IMR-90 (cell line): ENCODE results near the gene C1GALT1. TPM values are rescaled to one million over a fixed set of nuclear protein-coding genes. Genes with fewer than 3 reads are reported as not detected.
"Not testable (repeated sequence)": the region's sequence is repeated elsewhere in the genome, so short reads cannot be mapped to it uniquely, and the experiment has no call there.

Experiments used
- ATAC-seq: fragments of 200-7000 bp; cut with Tn5 transposase; 2 replicates; pipeline ENCODE4 v1.9.1; 2020; ENCODE audit warnings: low read depth, mild to moderate bottlenecking, moderate library complexity
- BruUV-seq: library from RNA; stranded (reverse); fragments of 400-500 nt; replicated peaks from 2 replicates; lab custom pipeline; 2021; lab: Mats Ljungman, UMichigan
- CTCF ChIA-PET: fragments of 300-600 bp; formaldehyde crosslinking; extraction: SDS; loops from one replicate; lab custom pipeline; 2021; ENCODE audit warnings: antibody characterized with exemption; lab: Yijun Ruan, JAX
- POLR2A ChIA-PET: fragments of 300-600 bp; sonication (Branson Sonifier 250); formaldehyde crosslinking; loops from one replicate; lab custom pipeline; 2022; ENCODE audit warnings: antibody characterized with exemption; ENCODE audit not compliant: unreplicated experiment; lab: Charles Lee
- DNase-seq: peaks from one replicate; pipeline ENCODE4 v3.0.0; 2013
- H2AFZ ChIP-seq: replicated peaks from 2 replicates; pipeline ENCODE3; 2013; ENCODE audit warnings: low read length, mild to moderate bottlenecking; ENCODE audit not compliant: poor library complexity
- H2AK5ac ChIP-seq: 2 replicates; pipeline ENCODE4 v1.6.1; 2013; ENCODE audit warnings: low read depth, low read length, inconsistent platforms
- H2AK9ac ChIP-seq: replicated peaks from 2 replicates; pipeline ENCODE3; 2013; ENCODE audit warnings: mild to moderate bottlenecking, low read depth, low read length, moderate library complexity; ENCODE audit not compliant: poor library complexity
- H2BK120ac ChIP-seq: 2 replicates; pipeline ENCODE4 v1.6.1; 2013; ENCODE audit warnings: low read depth, low read length, inconsistent platforms
- H2BK15ac ChIP-seq: 3 replicates; pipeline ENCODE4 v1.6.1; 2013; ENCODE audit warnings: low read depth, low read length, inconsistent platforms
- H2BK20ac ChIP-seq: 2 replicates; pipeline ENCODE4 v1.6.1; 2013; ENCODE audit warnings: low read depth, mild to moderate bottlenecking, inconsistent platforms, low read length, moderate library complexity
- H2BK5ac ChIP-seq: 2 replicates; pipeline ENCODE4 v1.6.1; 2013; ENCODE audit warnings: mild to moderate bottlenecking, low read depth, low read length, inconsistent platforms; ENCODE audit not compliant: poor library complexity, severe bottlenecking
- H3K14ac ChIP-seq: replicated peaks from 2 replicates; pipeline ENCODE4 v1.6.1; 2013; ENCODE audit warnings: low read depth, low read length, inconsistent platforms
- H3K18ac ChIP-seq: 2 replicates; pipeline ENCODE4 v1.6.1; 2013; ENCODE audit warnings: low read depth, low read length, control low read depth
- H3K23ac ChIP-seq: 2 replicates; pipeline ENCODE4 v1.6.1; 2013; ENCODE audit warnings: low read depth, low read length, inconsistent platforms
- H3K27ac ChIP-seq: 2 replicates; pipeline ENCODE4 v1.5.1; 2013; ENCODE audit warnings: mild to moderate bottlenecking, control low read depth, low read length; ENCODE audit not compliant: insufficient read depth
- H3K27me3 ChIP-seq: 2 replicates; pipeline ENCODE4 v1.6.1; 2013; ENCODE audit warnings: low read length; ENCODE audit not compliant: control insufficient read depth, insufficient read depth
- H3K36me3 ChIP-seq: 2 replicates; pipeline ENCODE4 v1.6.1; 2013; ENCODE audit warnings: low read length, mixed read lengths; ENCODE audit not compliant: control insufficient read depth, insufficient read depth
- H3K4ac ChIP-seq: 2 replicates; pipeline ENCODE4 v1.6.1; 2013; ENCODE audit warnings: low read depth, low read length, inconsistent platforms
- H3K4me1 ChIP-seq: 2 replicates; pipeline ENCODE4 v1.6.1; 2013; ENCODE audit warnings: low read length, mixed read lengths; ENCODE audit not compliant: control insufficient read depth, insufficient read depth
- H3K4me2 ChIP-seq: 2 replicates; pipeline ENCODE4 v1.6.1; 2013; ENCODE audit warnings: low read depth, mild to moderate bottlenecking, control low read depth, low read length, moderate library complexity
- H3K4me3 ChIP-seq: 2 replicates; pipeline ENCODE4 v1.5.1; 2013; ENCODE audit warnings: low read depth, mild to moderate bottlenecking, control low read depth, low read length, moderate library complexity; ENCODE audit not compliant: insufficient read depth
- H3K56ac ChIP-seq: 2 replicates; pipeline ENCODE4 v1.6.1; 2013; ENCODE audit warnings: low read length, inconsistent platforms; ENCODE audit not compliant: insufficient read depth; ENCODE audit errors: extremely low read depth
- H3K79me1 ChIP-seq, 2 experiments: 2 replicates each; pipeline ENCODE4 v1.6.1; 2013; ENCODE audit warnings: low read length in 2 of 2, inconsistent platforms in 1 of 2, low read depth in 1 of 2
- H3K9ac ChIP-seq: 2 replicates; pipeline ENCODE4 v1.6.1; 2013; ENCODE audit warnings: low read depth, low read length, control low read depth
- H3K9me1 ChIP-seq: 2 replicates; pipeline ENCODE4 v1.6.1; 2013; ENCODE audit warnings: low read length, inconsistent platforms; ENCODE audit not compliant: insufficient read depth
- H3K9me3 ChIP-seq: 2 replicates; pipeline ENCODE4 v1.6.1; 2013; ENCODE audit warnings: low read length; ENCODE audit not compliant: control insufficient read depth, insufficient read depth
- H4K20me1 ChIP-seq: 2 replicates; pipeline ENCODE4 v1.6.1; 2013; ENCODE audit warnings: low read length, inconsistent platforms; ENCODE audit not compliant: insufficient read depth
- H4K5ac ChIP-seq: 2 replicates; pipeline ENCODE4 v1.6.1; 2013; ENCODE audit warnings: mild to moderate bottlenecking, low read depth, low read length, control low read depth
- H4K8ac ChIP-seq, 2 experiments: 2 replicates each; pipeline ENCODE4 v1.6.1; 2013; ENCODE audit warnings: low read depth in 2 of 2, low read length in 2 of 2, control low read depth in 1 of 2, inconsistent platforms in 1 of 2
- H4K91ac ChIP-seq: 2 replicates; pipeline ENCODE4 v1.6.1; 2013; ENCODE audit warnings: low read depth, low read length, inconsistent platforms; ENCODE audit not compliant: insufficient read depth
- RFX5 ChIP-seq: IDR thresholded peaks from 2 replicates; pipeline ENCODE4 v1.8.0; 2012; ENCODE audit warnings: low read depth, mild to moderate bottlenecking, low read length, moderate library complexity
- WGBS, 2 experiments: methylation state at CpG; one replicate each; pipeline versions ENCODE4 v1.1.5 to v1.1.7; 2013; ENCODE audit warnings: missing lambda C conversion rate in 2 of 2; ENCODE audit not compliant: insufficient read length in 1 of 2; ENCODE audit errors: extremely low coverage in 2 of 2; 5-methylcytosine and 5-hydroxymethylcytosine counted together
- dilution Hi-C: fragments of 300-500 bp; cut with HindIII; formaldehyde crosslinking; loops from one replicate; pipeline ENCODE4 v1.14.3; 2018; ENCODE audit warnings: low sequenced_read_pairs; ENCODE audit not compliant: unreplicated experiment
- in situ Hi-C: fragments of 300-500 bp; cut with MboI; formaldehyde crosslinking; loops from 3 replicates; pipeline ENCODE4 v1.14.3; 2019; ENCODE audit warnings: low sequenced_read_pairs, inconsistent platforms, mixed read lengths
- intact Hi-C: fragments of 100-400 bp; cut with micrococcal nuclease; formaldehyde crosslinking; loops from 2 replicates; pipeline ENCODE4 v1.10.0; 2022
- polyA plus RNA-seq, 3 experiments: library from polyadenylated mRNA; depleted of rRNA; stranded (reverse); fragments of >200 nt; gene quantifications; 2 replicates each; pipeline ENCODE4 v1.2.3, GENCODE V29; 2012; ENCODE audit warnings: low replicate concordance in 1 of 3
- total RNA-seq: library from RNA; depleted of rRNA; stranded (reverse); fragments of >200 nt; gene quantifications from 2 replicates; pipeline ENCODE4 v1.2.3, GENCODE V29; 2012
- TF ChIP-seq, protein P1 (sequence below): fragments of 150-350 bp; IDR thresholded peaks from 2 replicates; pipeline ENCODE4 v1.6.1; 2017; ENCODE audit warnings: mild to moderate bottlenecking, antibody characterized with exemption, low read length, low read depth

The C1GALT1 gene
- total and polyA plus RNA-seq, 2 of the 4 experiments (the other 2 are of a cell fraction) = 11.6 to 12.2 TPM

DNA sequence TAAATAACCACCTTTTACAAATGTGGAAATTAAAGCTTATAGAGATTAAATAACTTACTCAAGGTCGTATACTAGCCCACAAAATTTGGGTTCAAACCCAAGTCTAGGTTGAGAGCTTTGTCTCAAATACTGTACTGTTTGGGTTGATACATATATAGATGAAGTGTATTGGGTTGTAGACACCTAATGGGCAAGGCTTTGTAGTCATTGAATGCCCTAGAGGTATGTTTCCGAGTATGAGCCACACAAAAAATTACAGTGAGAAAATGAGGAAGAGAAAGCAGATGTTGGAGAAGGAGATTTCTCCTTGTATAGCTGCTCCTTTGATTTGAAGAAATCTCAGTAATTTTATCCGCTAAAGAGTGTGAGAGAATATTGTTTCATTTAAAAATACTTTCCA lies 60.6 kb downstream of the C1GALT1 start (continued):
- no peak for TF ChIP-seq RFX5
- TF ChIP-seq, protein P1, sequence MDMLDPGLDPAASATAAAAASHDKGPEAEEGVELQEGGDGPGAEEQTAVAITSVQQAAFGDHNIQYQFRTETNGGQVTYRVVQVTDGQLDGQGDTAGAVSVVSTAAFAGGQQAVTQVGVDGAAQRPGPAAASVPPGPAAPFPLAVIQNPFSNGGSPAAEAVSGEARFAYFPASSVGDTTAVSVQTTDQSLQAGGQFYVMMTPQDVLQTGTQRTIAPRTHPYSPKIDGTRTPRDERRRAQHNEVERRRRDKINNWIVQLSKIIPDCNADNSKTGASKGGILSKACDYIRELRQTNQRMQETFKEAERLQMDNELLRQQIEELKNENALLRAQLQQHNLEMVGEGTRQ = no peak

DNA sequence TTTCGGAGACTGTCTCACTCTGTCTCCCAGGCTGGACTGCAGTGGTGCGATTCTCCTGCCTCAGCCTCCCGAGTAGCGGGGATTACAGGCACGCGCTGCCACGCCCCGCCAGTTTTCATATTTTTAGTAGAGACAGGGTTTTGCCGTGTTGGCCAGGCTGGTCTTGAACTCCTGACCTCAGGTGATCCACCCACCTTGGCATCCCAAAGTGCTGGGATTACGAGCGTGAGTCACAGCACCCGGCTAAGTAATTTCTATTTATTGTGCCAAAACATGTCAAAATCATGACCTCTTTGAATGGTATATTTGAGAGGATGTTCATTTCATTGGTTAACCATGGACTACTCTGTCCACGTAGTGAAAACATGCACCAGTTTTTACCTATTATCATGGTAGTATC lies 62.9 kb downstream of the C1GALT1 start:
- WGBS, 2 experiments = no CpG with 5 or more reads among the region's 13 CpGs
- H3K18ac ChIP-seq, H3K4me3 ChIP-seq, H3K23ac ChIP-seq, H4K5ac ChIP-seq, H2AFZ ChIP-seq, H3K9me1 ChIP-seq, H3K4me2 ChIP-seq, BruUV-seq, H4K8ac ChIP-seq, H3K9ac ChIP-seq, in situ Hi-C loops, H2AK5ac ChIP-seq, H3K9me3 ChIP-seq, H3K14ac ChIP-seq, H2BK15ac ChIP-seq, H3K27me3 ChIP-seq, H4K20me1 ChIP-seq, H4K91ac ChIP-seq, H3K4me1 ChIP-seq, H3K79me1 ChIP-seq, H2BK5ac ChIP-seq, dilution Hi-C loops, H3K36me3 ChIP-seq, intact Hi-C loops, H2BK20ac ChIP-seq, H3K27ac ChIP-seq, H3K4ac ChIP-seq, DNase-seq, H2AK9ac ChIP-seq, POLR2A ChIA-PET, ATAC-seq, H3K56ac ChIP-seq, CTCF ChIA-PET, H2BK120ac ChIP-seq: not testable (repeated sequence)
